Tibial artery (tissue), 4 donors: Measurements from ENCODE around the gene STIP1.

Source experiments
- DNase-seq, 2 donors: peaks; one replicate each; pipeline ENCODE4 v3.0.0-alpha.2; 2019
- H3K27ac ChIP-seq, 2 donors: fragments of 200-600 bp; sonication (generic) in 1 of 2; 1 replicate in 1 of 2; 2 replicates in 1 of 2; pipeline ENCODE4 v1.5.1; 2018 to 2019; ENCODE audit warnings: mild to moderate bottlenecking in 1 of 2
- H3K27me3 ChIP-seq, 2 donors: fragments of 200-600 bp; sonication (generic) in 1 of 2; one replicate each; pipeline versions ENCODE4 v1.5.1 to v1.6.0; 2016 to 2019
- H3K36me3 ChIP-seq, 3 donors: fragments of 200-600 bp; sonication (generic) in 2 of 3; one replicate each; pipeline ENCODE4 v1.5.1; 2016 to 2019; ENCODE audit warnings: mild to moderate bottlenecking in 2 of 3
- H3K4me1 ChIP-seq, 4 donors: fragments of 200-600 bp; sonication (generic) in 2 of 4; 1 replicate in 3 of 4; 2 replicates in 1 of 4; pipeline ENCODE4 v1.5.1; 2016 to 2019
- H3K4me3 ChIP-seq, 2 donors: fragments of 200-600 bp; sonication (generic) in 1 of 2; 1 replicate in 1 of 2; 2 replicates in 1 of 2; pipeline ENCODE4 v1.5.1; 2018 to 2019; ENCODE audit warnings: mild to moderate bottlenecking in 2 of 2
- H3K9me3 ChIP-seq, 3 donors: fragments of 200-600 bp; sonication (generic) in 1 of 3; one replicate each; pipeline ENCODE4 v1.5.1; 2016 to 2019
- CTCF ChIP-seq, 2 experiments: fragments of 200-600 bp in 1 of 2; fragments of 450-650 bp in 1 of 2; IDR thresholded peaks; one replicate each; pipeline ENCODE4 v1.5.1; 2017 to 2019; ENCODE audit warnings: antibody characterized with exemption in 2 of 2, mild to moderate bottlenecking in 1 of 2, moderate library complexity in 1 of 2
- intact Hi-C: fragments of 100-400 bp; cut with DNase I; formaldehyde crosslinking; loops from one replicate; pipeline ENCODE4 v1.15.0; 2023; ENCODE audit warnings: low total_unique reads

Gene STIP1

DNA sequence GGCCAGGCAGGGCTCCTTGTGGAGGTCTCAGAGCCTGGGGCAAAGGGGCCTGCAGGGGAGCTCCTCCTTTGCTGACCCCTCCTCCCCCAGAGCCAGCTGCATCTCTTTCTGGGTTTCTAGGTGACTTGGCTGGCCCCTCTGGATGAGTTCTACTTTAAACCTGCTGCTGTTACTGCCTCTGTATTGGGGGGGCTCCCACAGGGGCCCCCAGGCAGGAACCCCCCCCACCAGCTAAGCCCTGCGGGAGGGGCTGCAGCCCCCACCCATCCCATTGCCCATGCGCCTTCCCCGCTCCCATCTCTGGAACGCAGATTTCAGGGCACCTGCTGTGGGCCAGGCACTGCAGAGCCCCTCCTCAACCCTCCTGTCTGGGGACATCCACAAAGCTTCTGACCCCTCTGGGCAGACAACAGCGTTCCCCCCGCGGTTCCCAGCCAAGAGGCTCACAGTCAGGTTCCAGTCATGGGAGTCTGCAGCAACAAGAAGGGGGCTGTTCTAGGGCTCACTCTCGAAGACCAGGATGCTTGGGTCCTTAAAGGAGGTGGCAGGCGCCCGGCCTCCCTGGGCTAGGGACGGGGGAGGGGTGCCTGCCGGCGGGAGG lies 64.5 kb downstream of the STIP1 start:
- Histone ChIP-seq H3K9me3 (no peaks in the 10 kb centered on the region), H3K27me3 (no peaks in the 10 kb centered on the region), H3K4me3 (peak overlapping the region; percentile 81 to 96), H3K36me3 (peaks cover 0 to 15% (median 12%) of the 10 kb centered on the region in 3 donors), H3K4me1 (peaks cover 0 to 50% (median 42%) of the 10 kb centered on the region in 4 donors), H3K27ac (peak overlapping the region; percentile 82)
- no peak for DNase-seq
- intact Hi-C loops: no loop called here
- no peak for TF ChIP-seq CTCF (IDR thresholded peaks at IDR 0.05)

- Histone ChIP-seq H3K9me3 (no peaks in the 10 kb centered on the region), H3K4me1 (peaks cover 0 to 43% (median 37%) of the 10 kb centered on the region in 4 donors), H3K27me3 (no peaks in the 10 kb centered on the region), H3K36me3 (peaks cover 3 to 21% (median 19%) of the 10 kb centered on the region in 3 donors), H3K4me3 (peak within 1 kb of the TSS; percentile 81 to 96), H3K27ac (peak within 1 kb of the TSS; percentile 82)
- no peak for DNase-seq
- TF ChIP-seq CTCF (IDR thresholded peaks at IDR 0.05): peak; percentile 75 to 90
- intact Hi-C loops: no loop called here
These were observed 65.2 kb downstream of the STIP1 start, which contains the start of gene PLCB3 for GRCh38 chr11:64251016-64251752. TSS of gene PLCB3 (plus strand) at chr11:64251530. CDS start at chr11:64251650, 120 bp downstream.

DNA sequence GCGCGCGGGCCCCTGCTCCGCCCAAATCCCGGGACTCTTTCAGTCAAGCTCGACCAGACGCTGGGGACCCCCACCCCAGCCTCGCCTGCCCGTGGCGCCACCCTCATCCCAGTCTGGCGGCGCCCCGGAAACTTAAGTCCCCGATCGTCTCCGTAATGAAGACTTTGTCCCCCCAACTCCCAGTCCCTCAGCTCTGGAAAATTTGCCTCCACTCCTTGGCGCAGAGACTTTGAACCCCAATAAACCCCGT lies 65.7 kb downstream of the STIP1 start:
- H3K27me3 ChIP-seq: no peaks in the 10 kb centered on the region
- no peaks in the 10 kb centered on the region for H3K9me3 ChIP-seq
- intact Hi-C loops: no loop called here
- no peak for TF ChIP-seq CTCF (IDR thresholded peaks at IDR 0.05)
- peaks cover 0 to 43% (median 37%) of the 10 kb centered on the region in 4 donors for H3K4me1 ChIP-seq
- peak overlapping the region; percentile 82 for H3K27ac ChIP-seq
- no peak for DNase-seq
- peak overlapping the region; percentile 81 to 96 for H3K4me3 ChIP-seq
- H3K36me3 ChIP-seq: peaks cover 8 to 26% (median 24%) of the 10 kb centered on the region in 3 donors

DNA sequence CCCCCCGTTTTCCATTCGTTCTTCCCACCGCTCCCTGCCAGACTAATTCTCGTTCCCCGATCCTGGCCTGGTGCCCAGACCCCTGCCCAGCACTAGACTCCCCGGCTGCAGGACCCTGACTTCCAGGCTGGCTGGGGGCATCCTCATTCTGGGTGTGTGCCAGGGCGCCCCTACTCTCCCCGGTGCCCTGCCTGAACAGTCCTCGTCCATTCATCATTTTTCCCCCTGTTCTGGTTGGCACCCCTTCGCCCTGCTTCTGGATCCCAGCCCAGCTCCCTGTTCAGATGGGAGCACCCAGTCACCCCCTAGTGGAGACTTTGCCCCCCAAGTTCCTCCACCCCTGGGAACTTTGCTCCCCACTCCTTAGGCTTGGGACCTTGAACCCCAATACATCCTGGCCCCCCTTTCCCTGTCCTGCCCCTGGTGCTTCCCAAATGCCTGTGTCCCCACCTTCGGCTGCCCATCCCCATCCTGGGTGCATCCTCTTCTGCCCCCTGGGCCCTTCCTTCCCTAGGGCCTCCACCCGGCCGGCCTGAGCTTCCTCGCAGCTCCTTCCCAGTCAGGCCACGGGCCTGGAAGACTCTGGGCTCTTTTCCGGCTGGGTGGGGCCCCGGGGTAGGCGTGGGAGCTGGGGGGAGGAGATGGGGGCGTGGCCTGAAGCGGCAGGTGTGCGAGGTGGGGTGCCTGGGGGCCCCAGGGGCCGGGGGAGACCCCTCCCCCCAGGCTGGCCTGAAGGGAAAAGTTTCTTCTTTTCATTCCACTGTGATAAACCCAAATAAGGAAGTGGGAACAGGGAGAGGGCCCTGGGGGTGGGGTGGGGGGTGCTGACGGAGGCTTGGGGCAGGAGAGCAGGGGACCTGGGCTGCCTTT lies 66.3 kb downstream of the STIP1 start:
- peaks cover 8 to 32% (median 28%) of the 10 kb centered on the region in 3 donors for H3K36me3 ChIP-seq
- intact Hi-C loops: no loop called here
- peak in 1 of 2 donors; percentile 86 for DNase-seq
- peak in 1 of 2 experiments; percentile 10 for TF ChIP-seq CTCF (IDR thresholded peaks at IDR 0.05)
- H3K4me3 ChIP-seq: peak overlapping the region; percentile 81 to 96
- H3K27ac ChIP-seq: peak overlapping the region; percentile 82
- H3K4me1 ChIP-seq: peaks cover 0 to 43% (median 37%) of the 10 kb centered on the region in 4 donors
- no peaks in the 10 kb centered on the region for H3K27me3 ChIP-seq
- no peaks in the 10 kb centered on the region for H3K9me3 ChIP-seq

GRCh38 chr11:64253043-64253442 lies 67.1 kb downstream of the STIP1 start:
- intact Hi-C loops: no loop called here
- DNase-seq: no peak
- Histone ChIP-seq H3K36me3 (peaks cover 8 to 40% (median 33%) of the 10 kb centered on the region in 3 donors), H3K4me3 (peak overlapping the region; percentile 81 to 96), H3K27ac (peak overlapping the region; percentile 82), H3K9me3 (no peaks in the 10 kb centered on the region), H3K4me1 (peaks cover 0 to 37% (median 32%) of the 10 kb centered on the region in 4 donors), H3K27me3 (no peaks in the 10 kb centered on the region)
- TF ChIP-seq CTCF (IDR thresholded peaks at IDR 0.05): no peak
